Measurements from ENCODE around the gene WDFY4.

The WDFY4 gene

GRCh38 chr10:48907730-48908129 is 223.1 kb downstream of the WDFY4 start:
- DNase-seq (ENCODE audit: low read depth in 3 of 3): no peak

GRCh38 chr10:48910548-48910947 is 225.9 kb downstream of the WDFY4 start:
- DNase-seq (ENCODE audit: low read depth in 3 of 3): no peak

GRCh38 chr10:48913674-48914073 is 229.0 kb downstream of the WDFY4 start:
- no peak for DNase-seq (ENCODE audit: low read depth in 3 of 3)

GRCh38 chr10:48923748-48924147 is 239.1 kb downstream of the WDFY4 start:
- DNase-seq (ENCODE audit: low read depth in 3 of 3): no peak

- no peak for DNase-seq (ENCODE audit: low read depth in 3 of 3)
Observed at GRCh38 chr10:48924988-48925387, 240.3 kb downstream of the WDFY4 start.

GRCh38 chr10:48926255-48926654 is 241.6 kb downstream of the WDFY4 start:
- no peak for DNase-seq (ENCODE audit: low read depth in 3 of 3)

- no peak for DNase-seq (ENCODE audit: low read depth in 3 of 3)
Observed at GRCh38 chr10:48926764-48927540, 242.3 kb downstream of the WDFY4 start.

GRCh38 chr10:48929413-48929990 is 244.8 kb downstream of the WDFY4 start:
- no peak for DNase-seq (ENCODE audit: low read depth in 3 of 3)

- no peak for DNase-seq (ENCODE audit: low read depth in 3 of 3)
Observed at GRCh38 chr10:48931188-48931587, 246.5 kb downstream of the WDFY4 start.

- DNase-seq (ENCODE audit: low read depth in 3 of 3): no peak
Observed at GRCh38 chr10:48932831-48933664, 248.4 kb downstream of the WDFY4 start.

- no peak for DNase-seq (ENCODE audit: low read depth in 3 of 3)
Observed at GRCh38 chr10:48934672-48935501, 250.2 kb downstream of the WDFY4 start.

GRCh38 chr10:48935577-48935976 is 250.9 kb downstream of the WDFY4 start:
- DNase-seq (ENCODE audit: low read depth in 3 of 3): no peak

- DNase-seq (ENCODE audit: low read depth in 3 of 3): no peak
Observed at GRCh38 chr10:48937796-48938195, 253.1 kb downstream of the WDFY4 start.

- DNase-seq (ENCODE audit: low read depth in 3 of 3): no peak
Observed at GRCh38 chr10:48938281-48938680, 253.6 kb downstream of the WDFY4 start.

GRCh38 chr10:48938990-48939536 is 254.4 kb downstream of the WDFY4 start:
- DNase-seq (ENCODE audit: low read depth in 3 of 3): no peak

- no peak for DNase-seq (ENCODE audit: low read depth in 3 of 3)
Observed at GRCh38 chr10:48939790-48940325, 255.2 kb downstream of the WDFY4 start, which contains the start of gene LRRC18. TSS of gene LRRC18 (minus strand) at chr10:48939840. CDS start at chr10:48914155, 25,685 bp downstream.

- DNase-seq (ENCODE audit: low read depth in 3 of 3): no peak
Observed at GRCh38 chr10:48940372-48940771, 255.7 kb downstream of the WDFY4 start.

- no peak for DNase-seq (ENCODE audit: low read depth in 3 of 3)
Observed at GRCh38 chr10:48940958-48941357, 256.3 kb downstream of the WDFY4 start.

GRCh38 chr10:48941427-48942075 is 256.9 kb downstream of the WDFY4 start:
- DNase-seq (ENCODE audit: low read depth in 3 of 3): no peak

GRCh38 chr10:48943096-48943495 is 258.4 kb downstream of the WDFY4 start:
- no peak for DNase-seq (ENCODE audit: low read depth in 3 of 3)

GRCh38 chr10:48944171-48944570 is 259.5 kb downstream of the WDFY4 start:
- no peak for DNase-seq (ENCODE audit: low read depth in 3 of 3)
